Immature natural killer cell (primary cell): Measurements from ENCODE around the gene NXN. TPM values are rescaled to one million over a fixed set of nuclear protein-coding genes. Genes with fewer than 3 reads are reported as not detected.
A peak's percentile ranks its signal among the peaks of the same experiment; 100 is the strongest.
"Not testable (repeated sequence)": the region's sequence is repeated elsewhere in the genome, so short reads cannot be mapped to it uniquely, and the experiment has no call there.

Experiments
- DNase-seq, 3 donors: peaks; one replicate each; pipeline ENCODE4 v3.0.0; 2022; ENCODE audit warnings: mixed read lengths in 1 of 3
- H3K27ac Mint-ChIP-seq, 6 donors: one replicate each; pipeline ENCODE4 v1.8.0; 2020; ENCODE audit warnings: mixed read lengths in 6 of 6, mild to moderate bottlenecking in 5 of 6, inconsistent platforms in 4 of 6, moderate library complexity in 3 of 6
- H3K27me3 Mint-ChIP-seq, 3 donors: one replicate each; pipeline ENCODE4 v1.8.0; 2020 to 2021; ENCODE audit warnings: low read depth in 3 of 3, mild to moderate bottlenecking in 3 of 3, mixed read lengths in 3 of 3, moderate library complexity in 3 of 3, inconsistent platforms in 1 of 3
- H3K36me3 Mint-ChIP-seq, 3 donors: one replicate each; pipeline ENCODE4 v1.8.0; 2020; ENCODE audit warnings: mixed read lengths in 3 of 3, inconsistent platforms in 2 of 3, mild to moderate bottlenecking in 2 of 3
- H3K4me1 Mint-ChIP-seq, 2 donors: one replicate each; pipeline ENCODE4 v1.8.0; 2020; ENCODE audit warnings: inconsistent platforms in 2 of 2, mild to moderate bottlenecking in 2 of 2, mixed read lengths in 2 of 2, moderate library complexity in 1 of 2
- H3K4me3 Mint-ChIP-seq, 5 donors: one replicate each; pipeline ENCODE4 v1.8.0; 2020; ENCODE audit warnings: mild to moderate bottlenecking in 5 of 5, mixed read lengths in 5 of 5, inconsistent platforms in 3 of 5, moderate library complexity in 3 of 5
- H3K9me3 Mint-ChIP-seq, 6 donors: one replicate each; pipeline ENCODE4 v1.8.0; 2020; ENCODE audit warnings: mild to moderate bottlenecking in 6 of 6, mixed read lengths in 6 of 6, inconsistent platforms in 4 of 6, moderate library complexity in 3 of 6
- polyA plus RNA-seq, 3 donors: library from polyadenylated mRNA; unstranded; fragments of 300-500 nt; fragmentation: Illumina TruSeq; gene quantifications; one replicate each; pipeline ENCODE4 v1.2.3, GENCODE V29; 2021

The NXN gene
- polyA plus RNA-seq, 3 donors from 2014 or later, result 0.19 TPM; not detected in 2

DNA sequence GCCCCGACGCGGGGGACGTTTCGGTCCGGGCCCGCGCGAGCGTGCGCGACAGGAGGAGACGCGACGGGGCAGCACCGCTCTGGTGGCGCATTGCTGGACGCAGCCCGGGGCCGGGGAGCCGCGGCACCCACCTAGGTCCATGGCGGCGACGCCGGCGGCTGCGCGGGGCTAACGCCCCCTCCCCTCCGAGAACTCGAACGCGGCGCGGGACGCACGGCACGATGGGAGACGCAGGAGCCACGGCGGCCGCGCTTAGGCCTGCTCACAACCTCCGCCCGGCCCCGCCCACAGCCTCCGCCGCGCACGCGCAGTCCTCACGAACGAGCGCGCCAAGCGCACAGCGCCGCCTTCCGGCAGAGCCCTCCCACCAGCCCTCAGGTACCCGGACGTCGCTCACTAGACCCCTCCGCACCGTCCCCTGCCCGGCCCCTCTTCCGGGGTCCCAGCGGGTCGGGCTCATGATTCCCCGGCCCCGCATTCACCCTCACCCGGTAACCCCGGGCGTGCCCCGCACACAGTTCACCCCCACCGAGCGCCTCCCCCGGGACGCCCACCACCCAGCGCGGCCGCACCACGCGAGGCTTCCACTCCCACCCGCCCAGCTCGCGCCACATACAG lies 227.5 kb downstream of the NXN start, which contains the start of gene GEMIN4:
TSS of gene GEMIN4 (minus strand) at position 263 of the 618 bp plus-strand sequence. CDS start at position 141, 122 bp downstream.
- peak; percentile 96 to 97 (median 97) for DNase-seq
- Mint-ChIP-seq H3K36me3 (peaks cover 4 to 7% (median 6%) of the 10 kb centered on the region in 3 donors), H3K27me3 (peaks cover 5 to 11% (median 5%) of the 10 kb centered on the region in 3 donors), H3K4me1 (peaks cover 32 to 36% of the 10 kb centered on the region in 2 donors), H3K9me3 (no peaks in the 10 kb centered on the region), H3K4me3 (peak within 1 kb of the TSS; percentile 93 to 95 (median 95)), H3K27ac (peak within 1 kb of the TSS; percentile 74 to 96 (median 92))

GRCh38 chr17:751269-752001 lies 228.1 kb downstream of the NXN start:
- H3K4me1 Mint-ChIP-seq, result peaks cover 32 to 36% of the 10 kb centered on the region in 2 donors
- peak overlapping the region; percentile 88 to 95 (median 94) for H3K4me3 Mint-ChIP-seq
- peaks cover 5 to 11% (median 5%) of the 10 kb centered on the region in 3 donors for H3K27me3 Mint-ChIP-seq
- H3K36me3 Mint-ChIP-seq, result peaks cover 0 to 4% (median 0%) of the 10 kb centered on the region in 3 donors
- H3K27ac Mint-ChIP-seq, result peak overlapping the region; percentile 74 to 93 (median 87)
- peak; percentile 49 to 57 (median 54) for DNase-seq
- no peaks in the 10 kb centered on the region for H3K9me3 Mint-ChIP-seq

DNA sequence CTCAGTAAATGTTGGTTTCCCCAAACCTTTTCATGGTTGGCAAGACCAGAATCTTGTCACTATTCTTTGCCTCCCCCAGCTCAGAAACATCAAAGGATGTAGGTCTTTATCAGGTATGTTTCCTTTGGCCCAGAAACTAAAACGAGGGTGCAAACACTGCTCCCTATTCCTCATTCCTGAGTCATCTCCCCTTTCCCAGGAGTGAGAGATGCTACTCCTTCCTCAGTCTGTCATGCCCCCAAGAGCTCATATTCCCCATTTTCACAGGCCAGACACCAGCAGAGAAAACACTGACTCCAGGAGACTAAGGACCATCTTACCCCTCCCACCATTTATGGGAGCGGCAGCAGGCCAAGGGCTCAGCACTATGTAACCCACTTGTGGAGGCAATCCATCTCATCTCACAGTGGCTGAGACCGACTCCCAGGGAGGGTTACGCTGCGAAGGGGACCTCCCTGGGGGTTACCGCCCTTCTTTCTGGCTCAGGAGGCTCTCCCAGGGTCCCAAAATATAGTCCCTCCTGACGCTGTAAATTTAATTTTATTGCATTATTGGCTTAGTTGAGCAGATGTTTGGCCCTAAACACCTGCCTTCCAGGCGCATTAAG lies 229.0 kb downstream of the NXN start:
- peak overlapping the region; percentile 88 to 95 (median 94) for H3K4me3 Mint-ChIP-seq
- peaks cover 32 to 36% of the 10 kb centered on the region in 2 donors for H3K4me1 Mint-ChIP-seq
- DNase-seq, result no peak
- H3K27ac Mint-ChIP-seq, result peak overlapping the region in 5 of 6 donors; percentile 2 to 74 (median 33)
- H3K36me3 Mint-ChIP-seq, result peaks cover 0 to 4% (median 0%) of the 10 kb centered on the region in 3 donors
- peaks cover 5 to 11% (median 5%) of the 10 kb centered on the region in 3 donors for H3K27me3 Mint-ChIP-seq
- no peaks in the 10 kb centered on the region for H3K9me3 Mint-ChIP-seq

- not testable (repeated sequence) for H3K27ac Mint-ChIP-seq, DNase-seq, H3K36me3 Mint-ChIP-seq, H3K9me3 Mint-ChIP-seq
- Mint-ChIP-seq H3K4me1 (peaks cover 32 to 36% of the 10 kb centered on the region in 2 donors), H3K4me3 (peak overlapping the region in 3 of 5 donors; percentile 2 to 29 (median 5)), H3K27me3 (peaks cover 5 to 11% (median 5%) of the 10 kb centered on the region in 3 donors)
Observed at GRCh38 chr17:749359-749758, 230.2 kb downstream of the NXN start.

Other genes starting within 250 kb of the NXN start
- 1 to 10 TPM in 1 of 3 donors, under 1 TPM in 1, not detected in 1; 0.92 to 1.4 TPM for gene TLCD3A, start 247.2 kb downstream of the NXN start, polyA plus RNA-seq
- 10 to 100 TPM; 10.9 to 20.1 (median 11.4) TPM for gene GEMIN4, start 227.5 kb downstream of the NXN start, polyA plus RNA-seq
- gene GLOD4, start 197.5 kb downstream of the NXN start, polyA plus RNA-seq, result 10 to 100 TPM; 90.8 to 94.9 (median 92.0) TPM
- gene MRM3, start 197.4 kb downstream of the NXN start, polyA plus RNA-seq, result 10 to 100 TPM; 26.1 to 40.6 (median 27.5) TPM
- 10 to 100 TPM; 22.0 to 26.9 (median 24.4) TPM for gene TIMM22, start 17.4 kb upstream of the NXN start, polyA plus RNA-seq
- 10 to 100 TPM; 11.2 to 36.2 (median 14.8) TPM for gene ABR, start 200.2 kb upstream of the NXN start, polyA plus RNA-seq